Measurements from ENCODE around the gene ALS2CL.
A peak's percentile ranks its signal among the peaks of the same experiment; 100 is the strongest.
"Not testable (repeated sequence)": the region's sequence is repeated elsewhere in the genome, so short reads cannot be mapped to it uniquely, and the experiment has no call there.

ALS2CL gene

GRCh38 chr3:46707601-46708011, 14.1 kb upstream of the ALS2CL start:
- TF ChIP-seq ARNT (IDR thresholded peaks at IDR 0.05) (no peak), HDGF (IDR thresholded peaks at IDR 0.05; ENCODE audit: borderline replicate concordance) (no peak), FOXM1 (IDR thresholded peaks at IDR 0.05; ENCODE audit: borderline replicate concordance) (no peak), BHLHE40 (IDR thresholded peaks at IDR 0.05; ENCODE audit: borderline replicate concordance) (no peak), SP1 (IDR thresholded peaks at IDR 0.05) (no peak), LEF1 (IDR thresholded peaks at IDR 0.05; ENCODE audit: borderline replicate concordance) (no peak), ELF4 (IDR thresholded peaks at IDR 0.05) (no peak), FOXK2 (IDR thresholded peaks at IDR 0.05) (no peak), TARDBP (IDR thresholded peaks at IDR 0.05) (no peak)
- DNase-seq (ENCODE audit: extremely low spot score) = no peak
- CTCF ChIA-PET = interaction anchor here (0.6 to 0.8 kb wide), 2 partner anchors 78 to 138 kb away, joined by 3 read pairs; no protein-coding TSS in a partner anchor
- POLR2A ChIA-PET = interaction anchor here (0.9 kb wide), 1 partner anchor 138 kb away, joined by 4 read pairs; no protein-coding TSS in a partner anchor

GRCh38 chr3:46706771-46707582, 13.5 kb upstream of the ALS2CL start:
- no peak for DNase-seq (ENCODE audit: extremely low spot score)
- TF ChIP-seq CTBP1 (IDR thresholded peaks at IDR 0.05; ENCODE audit: borderline replicate concordance) (no peak), SP1 (IDR thresholded peaks at IDR 0.05) (no peak), TARDBP (IDR thresholded peaks at IDR 0.05) (no peak), ZNF384 (IDR thresholded peaks at IDR 0.05) (no peak), ARNT (IDR thresholded peaks at IDR 0.05) (no peak), FOXM1 (IDR thresholded peaks at IDR 0.05; ENCODE audit: borderline replicate concordance) (no peak), FOXA1 (IDR thresholded peaks at IDR 0.05) (no peak), L3MBTL2 (conservative IDR thresholded peaks at IDR 0.05) (no peak), HDGF (IDR thresholded peaks at IDR 0.05; ENCODE audit: borderline replicate concordance) (no peak), LEF1 (IDR thresholded peaks at IDR 0.05; ENCODE audit: borderline replicate concordance) (no peak), SUZ12 (IDR thresholded peaks at IDR 0.05) (no peak), ELF4 (IDR thresholded peaks at IDR 0.05) (no peak), FOXK2 (IDR thresholded peaks at IDR 0.05) (no peak), NFRKB (IDR thresholded peaks at IDR 0.05) (no peak), PKNOX1 (IDR thresholded peaks at IDR 0.05) (no peak)
- ChIA-PET POLR2A (interaction anchor here (0.9 kb wide), 1 partner anchor 138 kb away, joined by 4 read pairs; no protein-coding TSS in a partner anchor), CTCF (interaction anchor here (0.6 to 0.8 kb wide), 2 partner anchors 77 to 139 kb away, joined by 3 read pairs; no protein-coding TSS in a partner anchor)

- POLR2A ChIA-PET = no interaction called here
- DNase-seq (ENCODE audit: extremely low spot score) = no peak
- CTCF ChIA-PET = interaction anchor here (1.1 kb wide), 1 partner anchor 228 kb away, joined by 3 read pairs; no protein-coding TSS in a partner anchor
These were observed 12.5 kb upstream of the ALS2CL start for GRCh38 chr3:46705751-46706552.

DNA sequence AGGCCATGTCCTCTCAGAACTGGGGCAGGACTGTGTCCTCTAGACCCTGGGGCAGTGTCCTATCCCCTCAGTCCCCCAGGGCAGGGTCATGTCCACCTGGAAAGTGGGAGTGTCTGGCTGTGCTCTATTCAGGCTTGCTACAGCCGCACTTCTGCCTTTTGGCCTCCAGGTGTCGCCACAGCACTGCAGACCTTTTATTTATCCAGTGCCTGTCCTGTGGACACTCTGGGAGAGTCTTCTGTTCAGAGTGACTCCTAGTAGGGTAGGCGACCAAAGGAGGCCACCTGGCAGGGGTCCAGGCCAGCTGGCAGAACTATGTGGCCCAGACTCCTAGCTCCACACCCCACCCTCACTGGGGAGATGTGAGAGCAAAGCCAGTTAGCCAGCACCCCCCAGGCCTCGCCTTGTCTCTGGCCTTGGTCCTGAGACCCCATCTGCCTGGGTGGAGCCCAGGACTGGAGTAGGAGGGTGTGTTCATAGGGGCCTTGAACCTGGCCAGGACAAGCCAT, 11.6 kb upstream of the ALS2CL start:
- ChIA-PET CTCF (interaction anchor here (1.1 kb wide), 1 partner anchor 229 kb away, joined by 3 read pairs; no protein-coding TSS in a partner anchor), POLR2A (no interaction called here)
- TF ChIP-seq FOXA1 (IDR thresholded peaks at IDR 0.05) (no peak), PKNOX1 (IDR thresholded peaks at IDR 0.05) (no peak), ARNT (IDR thresholded peaks at IDR 0.05) (no peak), TARDBP (IDR thresholded peaks at IDR 0.05) (no peak), HDGF (IDR thresholded peaks at IDR 0.05; ENCODE audit: borderline replicate concordance) (no peak), FOXK2 (IDR thresholded peaks at IDR 0.05) (no peak), BHLHE40 (IDR thresholded peaks at IDR 0.05; ENCODE audit: borderline replicate concordance) (no peak), L3MBTL2 (conservative IDR thresholded peaks at IDR 0.05) (no peak), LEF1 (IDR thresholded peaks at IDR 0.05; ENCODE audit: borderline replicate concordance) (no peak), ELF4 (IDR thresholded peaks at IDR 0.05) (no peak), SUZ12 (IDR thresholded peaks at IDR 0.05) (no peak), SP1 (IDR thresholded peaks at IDR 0.05) (no peak), NFRKB (IDR thresholded peaks at IDR 0.05) (no peak), CTBP1 (IDR thresholded peaks at IDR 0.05; ENCODE audit: borderline replicate concordance) (no peak)
- peak; percentile 78 for DNase-seq (ENCODE audit: extremely low spot score)

More at GRCh38 chr3:46705751-46706552, 12.5 kb upstream of the ALS2CL start:
- TF ChIP-seq FOXK2 (IDR thresholded peaks at IDR 0.05) = no peak

GRCh38 chr3:46704346-46704745, 10.9 kb upstream of the ALS2CL start:
- POLR2A ChIA-PET; DNase-seq (ENCODE audit: extremely low spot score); CTCF ChIA-PET: not testable (repeated sequence)

GRCh38 chr3:46703013-46703520, 9.6 kb upstream of the ALS2CL start:
- TF ChIP-seq FOXA1 (IDR thresholded peaks at IDR 0.05) = no peak
- no peak for TF ChIP-seq BHLHE40 (IDR thresholded peaks at IDR 0.05; ENCODE audit: borderline replicate concordance)
- TF ChIP-seq ARNT (IDR thresholded peaks at IDR 0.05) = no peak
- TF ChIP-seq TARDBP (IDR thresholded peaks at IDR 0.05) = no peak
- TF ChIP-seq LEF1 (IDR thresholded peaks at IDR 0.05; ENCODE audit: borderline replicate concordance) = no peak
- no peak for TF ChIP-seq PKNOX1 (IDR thresholded peaks at IDR 0.05)
- no peak for DNase-seq (ENCODE audit: extremely low spot score)
- CTCF ChIA-PET = interaction anchor here (0.5 to 1.5 kb wide), 4 partner anchors 163 to 1086 kb away, joined by 3 to 6 read pairs (median 3); no protein-coding TSS in a partner anchor
- POLR2A ChIA-PET = no interaction called here
